Gastrocnemius medialis (tissue), 4 donors: ENCODE measurements around the gene SLC6A17.

ENCODE experiments used
- CTCF ChIP-seq, 5 experiments: fragments of 450-650 bp in 3 of 5; fragments of 200-600 bp in 2 of 5; sonication (generic) in 2 of 5; IDR thresholded peaks in 4 of 5; conservative IDR thresholded peaks in 1 of 5; 1 replicate in 4 of 5; 2 replicates in 1 of 5; pipeline ENCODE4 v1.5.1; 2016 to 2019; ENCODE audit warnings: antibody characterized with exemption in 5 of 5, mild to moderate bottlenecking in 3 of 5, moderate library complexity in 3 of 5
- POLR2A ChIP-seq, 2 donors: fragments of 450-650 bp; IDR thresholded peaks; one replicate each; pipeline ENCODE4 v1.6.1; 2017; ENCODE audit warnings: antibody characterized with exemption in 2 of 2, mild to moderate bottlenecking in 2 of 2, moderate library complexity in 2 of 2

GRCh38 chr1:110200190-110200589 is 49.9 kb downstream of the SLC6A17 start:
- TF ChIP-seq CTCF (IDR thresholded peaks at IDR 0.05 in 4 of 5, conservative IDR thresholded peaks at IDR 0.05 in 1 of 5) (no peak), POLR2A (IDR thresholded peaks at IDR 0.05) (no peak)
